Thyroid gland (tissue), 4 donors: ENCODE results near the gene SPOUT1. TPM values are rescaled to one million over a fixed set of nuclear protein-coding genes. Genes with fewer than 3 reads are reported as not detected.

Source experiments
- DNase-seq, 2 donors: peaks; one replicate each; pipeline ENCODE4 v3.0.0-alpha.2; 2019
- H3K27ac ChIP-seq, 3 donors: fragments of 200-600 bp; sonication (generic); 1 replicate in 2 of 3; 2 replicates in 1 of 3; pipeline ENCODE4 v1.5.1; 2016 to 2019; ENCODE audit warnings: mild to moderate bottlenecking in 1 of 3, moderate library complexity in 1 of 3
- H3K27me3 ChIP-seq: fragments of 200-600 bp; sonication (generic); one replicate; pipeline ENCODE4 v1.5.1; 2019
- H3K36me3 ChIP-seq, 2 donors: fragments of 200-600 bp; sonication (generic); one replicate each; pipeline ENCODE4 v1.5.1; 2016 to 2019
- H3K4me1 ChIP-seq, 2 donors: fragments of 200-600 bp; sonication (generic); one replicate each; pipeline ENCODE4 v1.5.1; 2017 to 2019
- H3K4me3 ChIP-seq, 3 donors: fragments of 200-600 bp; sonication (generic); replicated peaks in 1 of 3; 1 replicate in 2 of 3; 2 replicates in 1 of 3; pipeline ENCODE4 v1.5.1; 2016; ENCODE audit warnings: mild to moderate bottlenecking in 1 of 3
- H3K9me3 ChIP-seq: fragments of 200-600 bp; sonication (generic); one replicate; pipeline ENCODE4 v1.5.1; 2017
- CTCF ChIP-seq, 6 experiments: fragments of 200-600 bp in 3 of 6; fragments of 450-650 bp in 3 of 6; sonication (generic) in 3 of 6; IDR thresholded peaks; one replicate each; pipeline ENCODE4 v1.5.1; 2016 to 2019; ENCODE audit warnings: antibody characterized with exemption in 6 of 6, mild to moderate bottlenecking in 2 of 6, inconsistent platforms in 1 of 6, moderate library complexity in 1 of 6
- POLR2A ChIP-seq, 2 donors: fragments of 450-650 bp; IDR thresholded peaks; one replicate each; pipeline ENCODE4 v1.6.1; 2017; ENCODE audit warnings: antibody characterized with exemption in 2 of 2, mild to moderate bottlenecking in 2 of 2, moderate library complexity in 1 of 2
- WGBS, 2 donors: methylation state at CpG; one replicate each; pipeline ENCODE4 v1.1.5; 2017; 5-methylcytosine and 5-hydroxymethylcytosine counted together
- intact Hi-C: fragments of 100-400 bp; cut with DNase I; formaldehyde crosslinking; loops from one replicate; pipeline ENCODE4 v1.15.1; 2023
- total RNA-seq, 4 donors: library from RNA; depleted of rRNA; stranded (reverse); fragments of >200 nt; gene quantifications; one replicate each; pipeline ENCODE4 v1.2.3, GENCODE V29; 2016

Gene SPOUT1
- total RNA-seq, 4 donors from 2014 or later: 16.7 to 38.4 (median 27.4) TPM

DNA sequence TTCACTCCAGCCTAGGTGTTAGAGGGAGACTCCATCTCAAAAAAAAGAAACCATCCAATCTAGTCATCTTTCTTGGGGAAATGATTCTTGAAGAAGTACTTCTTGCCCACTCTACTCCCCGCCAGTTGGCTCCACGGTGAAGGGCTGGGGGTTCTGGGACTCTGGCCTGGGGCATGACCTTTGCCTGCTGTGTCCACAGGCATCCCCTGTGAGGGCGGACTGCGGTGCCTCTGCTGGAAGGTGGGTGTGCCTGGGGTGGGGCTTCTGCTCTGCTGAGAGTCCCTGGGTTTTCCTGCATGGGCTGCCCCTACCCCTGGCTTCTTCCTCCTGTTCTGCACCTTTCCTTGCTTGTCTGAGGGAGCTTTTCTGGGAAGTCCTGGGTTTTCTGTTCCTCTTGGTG, 39.1 kb downstream of the SPOUT1 start:
- Histone ChIP-seq H3K9me3 (no peaks in the 10 kb centered on the region), H3K27me3 (no peaks in the 10 kb centered on the region), H3K4me3 (no peak overlapping the region), H3K36me3 (peaks cover 26 to 29% of the 10 kb centered on the region in 2 donors), H3K4me1 (peaks cover 8 to 12% of the 10 kb centered on the region in 2 donors), H3K27ac (no peak overlapping the region)
- TF ChIP-seq POLR2A (IDR thresholded peaks at IDR 0.05) (no peak), CTCF (IDR thresholded peaks at IDR 0.05) (no peak)
- intact Hi-C loops: no loop called here
- 86 to 89% methylated on average over 4 of the region's 4 CpGs for WGBS, 2 donors
- no peak for DNase-seq

DNA sequence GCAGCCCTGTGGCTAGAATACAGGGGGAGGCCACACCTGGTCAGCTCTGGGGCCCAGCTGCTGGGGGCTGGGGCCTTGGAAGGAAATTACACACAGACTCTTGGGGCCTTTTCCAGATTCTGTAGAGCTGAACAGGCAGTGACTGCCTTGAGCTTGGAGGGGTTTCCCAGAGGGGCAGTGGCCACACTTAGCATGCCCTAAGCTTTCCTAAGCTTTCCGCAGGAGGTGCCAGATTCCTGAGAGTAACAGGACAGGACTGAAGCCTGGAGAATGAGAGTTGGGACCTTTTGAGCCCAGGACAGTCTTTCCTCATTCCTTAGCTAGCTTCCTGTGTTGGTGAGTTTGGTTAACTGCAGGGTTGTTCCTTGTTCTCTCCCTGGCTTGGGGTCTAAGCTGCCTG, 41.1 kb downstream of the SPOUT1 start:
- 71 to 100% methylated on average over 1 of the region's 1 CpG for WGBS, 2 donors

DNA sequence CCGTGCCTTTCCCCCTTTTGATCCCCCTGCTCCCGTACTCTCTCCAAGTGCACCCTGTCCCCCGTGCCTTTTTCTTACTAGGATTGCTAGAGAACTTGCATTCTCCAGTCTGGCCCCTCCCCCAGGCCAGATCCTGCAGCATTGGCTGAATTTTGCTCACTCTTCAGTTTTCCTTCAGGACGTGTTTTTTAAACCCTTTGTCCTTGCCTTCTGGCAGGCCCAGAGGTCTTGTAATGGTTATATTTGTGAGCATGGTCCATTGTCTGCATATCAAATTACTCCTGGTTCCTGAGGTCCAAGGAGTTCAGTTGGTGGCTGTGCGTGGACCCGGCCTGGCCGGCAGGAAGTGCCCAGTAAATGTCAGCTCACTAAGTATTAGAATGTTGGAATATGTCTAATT, 41.9 kb downstream of the SPOUT1 start:
- Histone ChIP-seq H3K36me3 (peaks cover 14 to 20% of the 10 kb centered on the region in 2 donors), H3K27ac (peak overlapping the region in 2 of 3 donors; percentile 63 to 86), H3K4me1 (peaks cover 8 to 12% of the 10 kb centered on the region in 2 donors), H3K9me3 (no peaks in the 10 kb centered on the region), H3K27me3 (no peaks in the 10 kb centered on the region), H3K4me3 (peak overlapping the region; percentile 59 to 97 (median 92))
- peak; percentile 35 to 42 for DNase-seq
- intact Hi-C loops: no loop called here
- WGBS, 2 donors: 1 to 2% methylated on average over 7 of the region's 7 CpGs
- no peak for TF ChIP-seq POLR2A (IDR thresholded peaks at IDR 0.05)
- TF ChIP-seq CTCF (IDR thresholded peaks at IDR 0.05): no peak

More for the DNA sequence above, 41.1 kb downstream of the SPOUT1 start:
- TF ChIP-seq POLR2A (IDR thresholded peaks at IDR 0.05) (no peak), CTCF (IDR thresholded peaks at IDR 0.05) (no peak)
- Histone ChIP-seq H3K36me3 (peaks cover 19 to 28% of the 10 kb centered on the region in 2 donors), H3K9me3 (no peaks in the 10 kb centered on the region), H3K4me1 (peaks cover 8 to 12% of the 10 kb centered on the region in 2 donors), H3K27ac (no peak overlapping the region), H3K27me3 (no peaks in the 10 kb centered on the region), H3K4me3 (no peak overlapping the region)
- DNase-seq: no peak
- intact Hi-C loops: no loop called here

- Histone ChIP-seq H3K27ac (peak within 1 kb of the TSS; percentile 63 to 86 (median 64)), H3K36me3 (peaks cover 7 to 13% of the 10 kb centered on the region in 2 donors), H3K4me3 (peak within 1 kb of the TSS; percentile 59 to 97 (median 92)), H3K27me3 (no peaks in the 10 kb centered on the region), H3K9me3 (no peaks in the 10 kb centered on the region), H3K4me1 (peaks cover 8 to 12% of the 10 kb centered on the region in 2 donors)
- peak; percentile 88 to 92 for DNase-seq
- intact Hi-C loops: no loop called here
- TF ChIP-seq CTCF (IDR thresholded peaks at IDR 0.05) (peak in 1 of 6 experiments; percentile 19), POLR2A (IDR thresholded peaks at IDR 0.05) (peak in 1 of 2 donors; percentile 58)
- 19% methylated on average over 21 to 26 of the region's 64 CpGs for WGBS, 2 donors
Measured at GRCh38 chr9:128786681-128787601, 42.7 kb downstream of the SPOUT1 start, which contains the start of gene TBC1D13. Gene TBC1D13, plus strand, starts transcription at chr9:128787253. Its CDS starts 101 bp downstream, at chr9:128787354.

- Histone ChIP-seq H3K27ac (no peak overlapping the region), H3K9me3 (no peaks in the 10 kb centered on the region), H3K27me3 (no peaks in the 10 kb centered on the region), H3K36me3 (no peaks in the 10 kb centered on the region), H3K4me3 (no peak overlapping the region), H3K4me1 (peaks cover 8 to 12% of the 10 kb centered on the region in 2 donors)
- DNase-seq: no peak
- TF ChIP-seq POLR2A (IDR thresholded peaks at IDR 0.05) (no peak), CTCF (IDR thresholded peaks at IDR 0.05) (no peak)
- intact Hi-C loops: no loop called here
- WGBS, 2 donors: 92 to 95% methylated on average over 6 of the region's 6 CpGs
Measured at GRCh38 chr9:128785427-128785826, 44.2 kb downstream of the SPOUT1 start.
